Measurements from ENCODE around the gene PTH2R.
"Not testable (repeated sequence)": the region's sequence is repeated elsewhere in the genome, so short reads cannot be mapped to it uniquely, and the experiment has no call there.

The PTH2R gene

GRCh38 chr2:208488686-208489564 lies 82.3 kb downstream of the PTH2R start:
- DNase-seq, result no peak

- no peak for DNase-seq
Observed at GRCh38 chr2:208489687-208490086, 83.1 kb downstream of the PTH2R start.

- no peak for DNase-seq
Observed at GRCh38 chr2:208490492-208490891, 83.9 kb downstream of the PTH2R start.

GRCh38 chr2:208491641-208492040 lies 85.0 kb downstream of the PTH2R start:
- DNase-seq, result no peak

- DNase-seq, result no peak
Observed at GRCh38 chr2:208492069-208492468, 85.5 kb downstream of the PTH2R start.

GRCh38 chr2:208493186-208493585 lies 86.6 kb downstream of the PTH2R start:
- no peak for DNase-seq

GRCh38 chr2:208496129-208496528 lies 89.5 kb downstream of the PTH2R start:
- DNase-seq, result no peak

GRCh38 chr2:208501206-208501605 lies 94.6 kb downstream of the PTH2R start:
- no peak for DNase-seq

GRCh38 chr2:208502288-208502687 lies 95.7 kb downstream of the PTH2R start:
- DNase-seq, result no peak

- not testable (repeated sequence) for DNase-seq
Observed at GRCh38 chr2:208505365-208505764, 98.8 kb downstream of the PTH2R start.

- DNase-seq, result no peak
Observed at GRCh38 chr2:208509586-208509985, 103.0 kb downstream of the PTH2R start.

- DNase-seq, result no peak
Observed at GRCh38 chr2:208511016-208511415, 104.4 kb downstream of the PTH2R start.

- DNase-seq, result no peak
Observed at GRCh38 chr2:208511573-208511972, 105.0 kb downstream of the PTH2R start.

GRCh38 chr2:208515099-208515498 lies 108.5 kb downstream of the PTH2R start:
- DNase-seq, result no peak

GRCh38 chr2:208523069-208523468 lies 116.5 kb downstream of the PTH2R start:
- not testable (repeated sequence) for DNase-seq

GRCh38 chr2:208525165-208525564 lies 118.6 kb downstream of the PTH2R start:
- not testable (repeated sequence) for DNase-seq

GRCh38 chr2:208529796-208530195 lies 123.2 kb downstream of the PTH2R start:
- no peak for DNase-seq

- DNase-seq, result no peak
Observed at GRCh38 chr2:208531361-208531760, 124.8 kb downstream of the PTH2R start.

- DNase-seq, result not testable (repeated sequence)
Observed at GRCh38 chr2:208535578-208535977, 129.0 kb downstream of the PTH2R start.

GRCh38 chr2:208541461-208541988 lies 134.9 kb downstream of the PTH2R start:
- DNase-seq, result no peak

GRCh38 chr2:208541989-208542464 lies 135.4 kb downstream of the PTH2R start:
- no peak for DNase-seq

- DNase-seq, result no peak
Observed at GRCh38 chr2:208542465-208543041, 136.0 kb downstream of the PTH2R start.

Data from fibroblast of skin of abdomen (primary cell).